GM12872 (cell line): ENCODE results near the gene MAGI1.

Experiments
- CTCF ChIP-seq: IDR thresholded peaks from 3 replicates; pipeline ENCODE4 v1.5.1; 2011; ENCODE audit warnings: low read depth, mild to moderate bottlenecking, low read length, moderate library complexity; ENCODE audit not compliant: insufficient read depth

MAGI1 gene

GRCh38 chr3:65854606-65855304 lies 184.0 kb downstream of the MAGI1 start:
- TF ChIP-seq CTCF, result no peak

- TF ChIP-seq CTCF, result no peak
Measured at GRCh38 chr3:65851827-65852226, 186.9 kb downstream of the MAGI1 start.

GRCh38 chr3:65850261-65850660 lies 188.5 kb downstream of the MAGI1 start:
- no peak for TF ChIP-seq CTCF

- TF ChIP-seq CTCF, result no peak
Measured at GRCh38 chr3:65848024-65848423, 190.7 kb downstream of the MAGI1 start.

GRCh38 chr3:65846936-65847335 lies 191.8 kb downstream of the MAGI1 start:
- TF ChIP-seq CTCF, result no peak

- no peak for TF ChIP-seq CTCF
Measured at GRCh38 chr3:65844370-65844769, 194.3 kb downstream of the MAGI1 start.

GRCh38 chr3:65843732-65844131 lies 195.0 kb downstream of the MAGI1 start:
- no peak for TF ChIP-seq CTCF
